ENCODE results near the gene SLC1A3.

The SLC1A3 gene

DNA sequence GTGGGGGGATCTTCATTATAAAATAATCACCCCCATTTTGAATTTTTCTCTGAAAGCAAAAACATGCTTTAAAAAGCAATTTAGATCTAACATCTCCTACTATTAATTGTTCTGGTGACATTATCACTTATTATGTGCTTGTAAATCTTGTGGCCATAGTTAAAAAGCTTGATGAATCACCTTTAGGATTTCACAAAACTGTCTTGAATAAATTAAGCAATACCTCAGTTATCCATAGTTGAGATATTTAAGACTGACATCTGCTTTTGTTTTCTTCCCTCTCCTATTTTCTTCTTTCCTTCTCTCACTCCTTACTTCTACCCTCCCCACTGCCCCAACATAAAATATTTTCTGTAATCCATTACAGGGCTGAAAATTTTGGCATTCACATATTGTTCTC, 84.8 kb downstream of the SLC1A3 start:
- TF ChIP-seq, protein P1, sequence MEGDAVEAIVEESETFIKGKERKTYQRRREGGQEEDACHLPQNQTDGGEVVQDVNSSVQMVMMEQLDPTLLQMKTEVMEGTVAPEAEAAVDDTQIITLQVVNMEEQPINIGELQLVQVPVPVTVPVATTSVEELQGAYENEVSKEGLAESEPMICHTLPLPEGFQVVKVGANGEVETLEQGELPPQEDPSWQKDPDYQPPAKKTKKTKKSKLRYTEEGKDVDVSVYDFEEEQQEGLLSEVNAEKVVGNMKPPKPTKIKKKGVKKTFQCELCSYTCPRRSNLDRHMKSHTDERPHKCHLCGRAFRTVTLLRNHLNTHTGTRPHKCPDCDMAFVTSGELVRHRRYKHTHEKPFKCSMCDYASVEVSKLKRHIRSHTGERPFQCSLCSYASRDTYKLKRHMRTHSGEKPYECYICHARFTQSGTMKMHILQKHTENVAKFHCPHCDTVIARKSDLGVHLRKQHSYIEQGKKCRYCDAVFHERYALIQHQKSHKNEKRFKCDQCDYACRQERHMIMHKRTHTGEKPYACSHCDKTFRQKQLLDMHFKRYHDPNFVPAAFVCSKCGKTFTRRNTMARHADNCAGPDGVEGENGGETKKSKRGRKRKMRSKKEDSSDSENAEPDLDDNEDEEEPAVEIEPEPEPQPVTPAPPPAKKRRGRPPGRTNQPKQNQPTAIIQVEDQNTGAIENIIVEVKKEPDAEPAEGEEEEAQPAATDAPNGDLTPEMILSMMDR (IDR thresholded peaks at IDR 0.05; ENCODE audit: borderline replicate concordance, insufficient read depth, low read depth, low read length), result no peak
- no peak overlapping the region for H3K4me3 ChIP-seq (ENCODE audit: low read depth, low read length)

DNA sequence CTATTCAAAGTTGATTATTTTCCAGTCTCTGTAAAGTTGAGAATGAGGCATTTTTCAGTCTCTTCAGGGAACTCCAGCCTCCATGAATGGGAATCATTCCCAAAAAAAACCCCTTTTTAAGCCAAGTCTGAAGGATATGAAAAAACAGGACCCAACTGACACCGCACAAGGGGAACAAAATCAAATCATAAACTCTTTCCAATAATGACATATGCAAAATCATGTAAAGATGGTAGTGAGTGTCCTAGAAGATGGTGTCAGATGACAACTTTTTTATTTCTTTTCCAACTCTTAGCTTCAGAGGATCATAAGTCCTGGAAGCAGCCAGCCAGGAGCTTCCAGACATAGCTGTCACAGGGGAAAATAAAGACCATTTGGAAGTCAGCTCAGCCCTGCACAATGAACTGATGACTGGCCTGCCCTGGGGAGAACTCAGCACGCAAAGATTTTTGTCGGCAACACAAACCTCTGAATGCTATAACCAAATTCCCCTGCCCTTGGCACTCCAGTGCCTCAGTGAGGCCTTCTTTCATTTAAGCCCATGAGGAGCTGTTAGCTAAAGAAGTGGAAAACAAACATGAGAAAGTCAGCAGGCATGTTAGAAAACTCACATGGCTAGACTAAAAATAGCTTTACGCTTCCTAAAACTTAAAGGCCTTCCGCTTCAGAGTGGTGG, 85.4 kb downstream of the SLC1A3 start:
- no peak overlapping the region for H3K4me3 ChIP-seq (ENCODE audit: low read depth, low read length)
- TF ChIP-seq, protein P1 (IDR thresholded peaks at IDR 0.05; ENCODE audit: borderline replicate concordance, insufficient read depth, low read depth, low read length), result no peak

GRCh38 chr5:36692791-36693763, 86.7 kb downstream of the SLC1A3 start:
- H3K4me3 ChIP-seq (ENCODE audit: low read depth, low read length), result peak overlapping the region; percentile 31
- TF ChIP-seq, protein P1 (IDR thresholded peaks at IDR 0.05; ENCODE audit: borderline replicate concordance, insufficient read depth, low read depth, low read length), result peak; percentile 76

DNA sequence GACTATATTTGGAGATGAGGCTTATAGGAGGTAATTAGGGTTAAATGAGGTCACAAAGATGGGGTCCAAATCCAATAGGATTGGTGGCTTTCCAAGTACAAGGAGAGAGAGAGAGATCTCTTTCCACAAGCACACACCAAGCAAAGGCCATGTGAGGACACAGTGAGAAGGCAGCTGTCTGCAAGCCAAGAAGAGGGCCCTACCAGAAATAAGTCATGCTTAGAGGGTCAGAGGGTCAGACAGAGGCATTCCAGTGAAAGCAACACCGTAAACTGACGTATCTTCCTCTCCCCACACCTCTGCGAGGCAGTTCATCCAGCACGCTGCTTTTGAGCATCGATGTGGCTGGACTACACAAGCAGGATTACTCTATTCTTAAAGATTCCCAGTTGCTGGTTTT, 87.9 kb downstream of the SLC1A3 start:
- H3K4me3 ChIP-seq (ENCODE audit: low read depth, low read length), result no peak overlapping the region
- TF ChIP-seq, protein P1 (IDR thresholded peaks at IDR 0.05; ENCODE audit: borderline replicate concordance, insufficient read depth, low read depth, low read length), result no peak

GRCh38 chr5:36696059-36696673, 89.8 kb downstream of the SLC1A3 start:
- TF ChIP-seq, protein P1 (IDR thresholded peaks at IDR 0.05; ENCODE audit: borderline replicate concordance, insufficient read depth, low read depth, low read length), result peak; percentile 79
- no peak overlapping the region for H3K4me3 ChIP-seq (ENCODE audit: low read depth, low read length)

- H3K4me3 ChIP-seq (ENCODE audit: low read depth, low read length), result no peak overlapping the region
- TF ChIP-seq, protein P1 (IDR thresholded peaks at IDR 0.05; ENCODE audit: borderline replicate concordance, insufficient read depth, low read depth, low read length), result no peak
Measured at GRCh38 chr5:36698031-36698430, 91.6 kb downstream of the SLC1A3 start.

All from GM12875 (cell line).